Measurements from ENCODE around the gene IL1RAPL2.

DNA sequence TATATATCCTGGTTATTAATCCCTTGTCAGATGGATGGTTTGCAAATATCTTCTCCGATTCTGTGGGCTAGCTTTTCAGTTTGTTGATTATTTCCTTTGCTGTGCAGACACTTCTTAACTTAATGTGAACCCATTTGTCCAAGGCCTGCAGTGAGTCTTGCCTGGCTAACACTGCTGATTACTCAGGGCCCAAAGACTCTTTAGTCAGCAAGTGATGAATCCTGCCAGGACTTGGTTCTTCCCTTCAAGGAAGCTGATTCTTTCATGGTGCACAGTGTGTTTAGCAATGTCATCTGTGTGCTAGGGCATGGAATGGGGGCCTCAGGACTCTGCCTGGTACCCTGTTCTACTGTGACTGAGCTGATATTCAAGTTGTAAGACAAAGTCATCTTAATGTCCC lies 736.2 kb downstream of the IL1RAPL2 start:
- TF ChIP-seq POLR2A (IDR thresholded peaks at IDR 0.05) (no peak), CTCF (IDR thresholded peaks at IDR 0.05) (no peak)
